GM18951 (cell line): ENCODE results near the gene C18orf63.

Source experiments
- POLR2A ChIP-seq: IDR thresholded peaks from 4 replicates; pipeline ENCODE4 v1.6.1; 2011; ENCODE audit warnings: mild to moderate bottlenecking; ENCODE audit not compliant: insufficient read length, insufficient read depth; ENCODE audit errors: extremely low read depth
- in situ Hi-C: fragments of 300-500 bp; cut with MboI; formaldehyde crosslinking; loops from one replicate; pipeline ENCODE4 v1.12.0; 2022; ENCODE audit warnings: low sequenced_read_pairs, mixed read lengths, inconsistent platforms; ENCODE audit not compliant: unreplicated experiment

C18orf63 gene

DNA sequence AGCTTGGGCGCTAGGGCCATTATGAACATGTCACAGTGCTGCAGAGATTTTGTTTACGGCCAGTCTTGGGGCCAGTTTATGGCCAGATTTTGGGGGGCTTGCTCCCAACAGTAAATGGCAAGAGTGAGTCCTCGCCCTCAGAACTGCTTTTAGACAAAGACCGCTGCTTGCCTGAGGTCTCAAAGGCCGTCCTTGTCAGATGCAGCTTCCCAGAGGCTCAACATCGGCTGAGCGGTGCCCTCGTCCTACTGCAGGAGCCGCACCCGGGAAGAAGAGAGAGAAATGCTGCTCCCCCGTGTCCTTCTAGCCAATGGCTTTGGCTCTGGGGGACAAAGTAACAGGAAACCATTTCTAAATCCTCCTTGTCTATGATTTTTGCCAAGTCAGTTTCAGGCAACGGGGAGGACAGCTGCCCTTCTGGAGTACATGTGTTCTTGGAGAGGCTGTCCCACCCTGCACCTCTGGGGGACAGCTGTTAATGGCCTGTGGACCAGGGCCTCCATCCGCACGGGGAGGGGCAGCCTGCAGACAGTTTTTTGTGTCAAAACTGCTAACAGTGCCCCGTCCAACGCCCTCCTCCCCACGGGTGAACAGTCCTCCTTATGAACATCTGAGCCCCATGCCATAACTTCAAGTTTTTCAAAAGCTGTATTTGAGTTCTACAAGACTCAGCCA, 66.1 kb downstream of the C18orf63 start:
- no peak for TF ChIP-seq POLR2A
- in situ Hi-C loops, result no loop called here

DNA sequence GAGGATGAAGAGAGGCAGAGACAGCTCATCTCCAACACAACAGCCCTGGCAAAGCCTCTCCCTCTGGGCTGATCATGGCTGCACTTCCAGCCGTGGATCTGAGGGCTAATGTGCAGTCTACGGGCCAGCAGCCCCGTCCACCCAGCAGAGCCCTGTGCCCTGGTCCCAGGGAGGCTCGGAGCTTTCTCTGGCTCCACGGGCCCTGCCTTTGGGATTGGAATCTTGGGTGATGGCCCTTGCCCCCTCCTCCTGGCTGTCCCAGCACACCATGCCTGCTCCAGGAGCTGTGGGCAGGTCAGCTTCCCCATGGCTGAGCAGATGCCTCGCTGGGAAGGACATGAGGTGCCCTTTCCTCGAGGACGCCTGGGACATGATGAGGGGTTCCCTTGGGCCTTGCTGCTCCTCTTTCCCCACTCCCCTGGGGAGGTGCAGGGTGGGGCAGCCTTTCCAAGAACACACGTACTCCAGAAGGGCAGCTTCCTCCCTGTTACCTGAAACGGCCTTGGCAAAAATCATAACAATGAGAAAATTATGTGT, 66.9 kb downstream of the C18orf63 start:
- TF ChIP-seq POLR2A, result no peak
- in situ Hi-C loops, result no loop called here

DNA sequence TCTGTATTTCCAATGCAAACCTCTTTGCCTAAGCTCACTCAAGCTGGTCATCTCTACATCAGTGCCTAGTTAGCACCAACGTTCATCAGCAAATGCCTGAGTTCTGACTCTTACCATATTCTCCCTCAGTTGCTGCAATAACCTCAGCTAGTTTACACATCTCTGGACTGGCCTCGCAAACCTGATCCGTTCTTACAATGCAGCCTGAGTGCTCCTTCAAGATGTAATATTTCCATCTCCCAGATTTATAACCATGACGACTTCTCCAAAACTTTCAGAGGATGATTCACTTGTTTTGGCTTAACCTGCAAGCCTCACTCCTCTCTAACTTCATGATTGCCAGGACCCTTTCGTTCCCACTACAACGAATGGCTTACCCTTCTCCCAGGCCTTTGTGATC, 71.7 kb downstream of the C18orf63 start:
- in situ Hi-C loops, result no loop called here
- no peak for TF ChIP-seq POLR2A

DNA sequence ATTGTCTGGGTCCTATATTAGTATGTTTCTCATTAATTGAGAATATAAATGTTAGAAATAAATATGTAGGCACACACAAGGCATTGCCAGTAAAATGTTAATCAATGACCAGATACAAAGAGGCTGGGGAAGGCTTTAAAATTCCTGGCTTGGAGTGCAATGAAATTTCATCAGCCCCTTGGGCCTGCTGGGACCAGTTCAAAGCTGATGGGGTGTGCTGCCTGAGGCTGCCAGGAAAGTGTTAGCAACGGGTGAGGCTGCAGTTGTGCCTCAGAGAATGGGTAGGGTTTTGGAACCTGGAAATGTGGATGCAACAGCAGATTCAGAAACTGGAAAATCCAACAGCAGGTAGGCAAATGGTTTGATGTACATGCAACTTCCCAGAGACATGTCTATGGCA, 72.6 kb downstream of the C18orf63 start:
- no peak for TF ChIP-seq POLR2A
- in situ Hi-C loops, result no loop called here

DNA sequence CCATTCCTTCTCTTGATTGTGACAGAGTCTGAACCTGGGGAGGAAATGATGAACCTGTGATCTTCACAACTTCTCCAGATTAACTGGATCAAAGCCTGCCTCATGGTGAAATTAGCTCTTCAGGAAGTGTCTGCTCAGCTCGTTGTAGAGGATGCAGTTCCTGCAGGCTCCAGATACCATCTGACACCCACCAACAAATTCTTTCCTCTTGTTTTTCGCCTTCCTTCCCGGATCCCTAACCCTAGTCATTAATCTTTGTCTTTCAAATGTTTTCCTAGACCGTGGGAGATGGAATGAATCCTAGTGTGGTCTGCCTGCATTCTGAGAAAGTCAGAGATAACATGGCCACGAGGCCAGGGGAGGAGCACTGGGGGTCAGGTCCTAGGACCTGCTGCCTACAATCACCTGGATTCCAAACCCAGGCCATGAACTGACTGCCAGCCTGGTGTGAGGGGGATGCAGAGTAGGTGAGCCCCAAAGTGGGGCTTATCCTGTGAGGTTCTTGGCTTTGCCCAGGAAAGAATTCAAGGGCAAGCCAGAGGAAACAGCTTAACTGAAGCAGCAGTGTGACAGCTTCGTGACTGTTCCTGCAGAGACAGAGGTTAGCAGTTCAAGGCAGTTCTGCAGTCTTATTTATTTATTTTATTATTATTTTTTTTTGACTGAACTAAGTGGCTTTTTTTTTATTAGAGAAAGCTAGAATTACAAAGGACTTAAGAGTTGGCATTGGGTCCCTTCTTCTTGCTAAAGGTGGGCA, 73.7 kb downstream of the C18orf63 start:
- TF ChIP-seq POLR2A, result no peak
- in situ Hi-C loops, result no loop called here

DNA sequence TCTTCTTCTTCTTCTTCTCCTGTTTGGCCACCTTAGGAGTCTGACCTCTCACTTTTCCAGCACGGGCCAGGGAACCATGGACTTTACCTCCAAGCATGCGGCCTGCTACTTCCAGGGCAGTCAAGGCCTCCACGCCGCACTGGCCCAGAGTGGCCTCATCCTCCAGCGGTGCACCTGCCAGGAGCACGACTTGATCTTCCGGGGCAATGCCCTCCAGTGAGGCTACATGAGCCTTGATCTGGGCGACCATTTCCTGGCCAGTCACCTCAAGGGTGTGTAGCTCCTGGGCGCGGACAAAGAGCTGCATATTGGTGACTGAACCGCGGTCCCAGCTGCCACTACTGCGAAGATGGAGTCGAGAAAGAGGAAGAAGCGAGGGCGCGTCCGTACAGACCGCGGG, 74.4 kb downstream of the C18orf63 start:
- TF ChIP-seq POLR2A, result no peak
- in situ Hi-C loops, result no loop called here

DNA sequence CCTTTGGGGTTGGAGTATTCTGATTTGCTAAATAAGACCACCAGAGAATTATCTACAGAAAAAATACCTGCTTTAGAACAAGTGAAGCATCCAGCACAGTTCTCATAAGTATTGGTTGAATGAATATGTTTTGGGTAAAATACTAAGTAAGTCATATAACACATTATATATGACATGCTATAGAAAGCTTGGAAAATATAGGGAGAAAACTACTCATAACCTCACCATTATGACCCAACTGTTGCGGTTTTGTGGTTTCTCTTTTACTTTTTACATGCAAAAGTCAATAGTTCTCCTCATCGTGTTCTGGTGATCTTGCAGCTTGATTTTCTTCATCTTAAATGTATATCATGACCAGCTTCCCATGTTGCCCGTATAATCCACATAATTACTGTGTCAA, 75.3 kb downstream of the C18orf63 start:
- no peak for TF ChIP-seq POLR2A
- in situ Hi-C loops, result no loop called here

DNA sequence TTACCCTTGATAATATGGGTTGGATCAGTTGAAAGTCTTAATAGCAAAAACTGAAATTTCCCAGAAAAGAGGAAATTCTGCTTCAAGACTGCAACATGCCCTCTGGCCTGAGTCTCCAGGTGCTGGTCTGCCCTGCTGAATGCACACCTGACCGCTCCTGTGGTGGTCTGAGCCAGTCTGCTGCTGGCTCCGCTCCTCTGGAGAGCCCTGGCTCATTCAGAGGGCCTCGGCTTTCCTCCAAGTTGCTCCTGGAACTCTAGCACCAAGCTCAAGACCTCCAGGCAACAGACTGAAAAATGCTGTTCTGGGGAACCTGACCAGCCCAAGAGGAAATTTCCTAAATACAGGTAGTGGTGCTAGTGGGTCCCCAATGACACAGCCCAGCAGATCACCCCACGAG, 76.7 kb downstream of the C18orf63 start:
- no peak for TF ChIP-seq POLR2A
- in situ Hi-C loops, result no loop called here

DNA sequence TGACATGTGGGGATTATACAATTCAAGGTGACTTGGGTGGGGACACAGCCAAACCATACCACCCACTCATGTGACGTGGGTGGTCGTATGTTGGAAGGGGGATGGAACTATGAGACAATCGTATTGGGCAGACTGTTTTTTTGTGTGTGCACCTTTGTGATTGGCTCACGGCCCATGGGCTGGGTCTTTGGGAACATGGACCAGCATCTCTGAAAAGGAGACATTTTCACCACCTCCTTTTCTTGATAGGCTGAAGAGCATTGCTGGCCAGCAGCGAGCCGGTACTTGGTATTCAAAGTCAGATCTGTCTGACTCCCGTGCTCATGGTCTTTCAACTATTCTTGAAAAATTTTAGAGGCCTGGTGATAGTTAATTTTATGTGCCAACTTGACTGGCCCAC, 79.4 kb downstream of the C18orf63 start:
- TF ChIP-seq POLR2A, result no peak
- in situ Hi-C loops, result no loop called here

DNA sequence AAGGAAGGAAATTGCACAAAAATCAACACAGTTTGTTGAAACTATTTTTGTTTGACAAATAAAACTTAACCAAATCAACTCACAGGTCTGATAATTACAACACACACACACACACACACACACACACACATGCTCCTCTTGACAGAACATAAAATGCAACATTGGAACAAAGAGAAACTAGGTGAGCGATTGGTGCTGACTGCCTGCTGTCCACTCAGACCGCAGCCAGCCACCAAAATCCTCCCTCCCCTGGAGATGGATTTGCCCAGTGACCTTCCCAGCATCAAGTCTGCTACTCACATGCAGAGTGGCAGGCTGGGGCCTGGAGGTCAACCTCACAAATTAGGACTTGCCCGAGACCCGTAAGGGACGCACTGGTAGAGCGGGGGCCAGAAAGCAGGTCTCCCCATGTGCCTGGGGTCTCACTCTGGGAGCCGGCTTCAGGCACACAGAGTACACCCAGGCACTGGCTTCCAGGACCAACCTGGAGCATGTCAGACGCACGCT, 80.1 kb downstream of the C18orf63 start:
- no peak for TF ChIP-seq POLR2A
- in situ Hi-C loops, result no loop called here

DNA sequence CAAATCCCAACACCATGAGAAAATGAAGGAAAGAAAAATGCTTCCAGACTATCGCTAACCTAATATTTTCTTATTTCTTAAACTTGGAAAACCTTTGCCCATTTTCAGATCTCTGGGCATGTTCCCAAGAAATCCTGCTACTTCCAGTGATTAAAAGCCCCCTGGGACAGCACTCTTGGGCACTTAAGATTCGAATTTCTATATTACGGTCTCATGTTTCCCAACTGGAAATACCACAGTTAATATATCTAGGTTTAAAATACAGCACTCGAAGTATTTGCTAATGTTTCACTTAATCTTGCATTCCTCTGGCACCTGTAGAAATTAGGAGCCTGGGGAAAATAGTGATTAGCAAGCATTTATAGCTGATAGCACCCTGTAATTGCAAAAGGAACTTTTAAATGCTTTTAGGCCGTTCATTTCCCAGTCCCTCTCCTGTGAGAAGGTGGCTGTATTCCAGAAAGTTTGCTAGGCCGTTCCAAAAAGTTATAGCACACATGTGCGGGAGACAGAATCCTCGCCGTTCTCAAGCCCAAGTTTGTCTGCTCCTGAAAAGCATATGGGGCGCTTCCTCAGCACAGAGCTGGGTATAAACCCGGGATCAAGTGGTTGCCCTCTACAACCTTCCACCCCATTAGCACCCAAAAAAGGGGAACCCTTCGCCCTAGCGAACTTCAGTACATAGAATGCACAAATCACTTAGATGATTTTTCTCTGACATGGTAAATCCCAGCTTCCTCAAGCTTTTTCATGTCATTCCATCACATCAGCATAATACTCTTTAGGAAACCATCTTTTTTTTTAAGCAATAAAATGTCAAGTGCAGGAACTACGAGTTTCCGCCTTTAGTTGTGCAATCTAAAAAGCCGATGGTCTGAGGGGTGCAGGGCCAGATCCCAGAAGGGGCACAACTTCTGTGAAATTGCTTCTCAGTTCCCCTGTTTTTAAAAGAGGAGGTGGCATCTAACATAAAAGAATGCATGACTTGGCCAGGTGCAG, 80.8 kb downstream of the C18orf63 start:
- TF ChIP-seq POLR2A, result no peak
- in situ Hi-C loops, result no loop called here

DNA sequence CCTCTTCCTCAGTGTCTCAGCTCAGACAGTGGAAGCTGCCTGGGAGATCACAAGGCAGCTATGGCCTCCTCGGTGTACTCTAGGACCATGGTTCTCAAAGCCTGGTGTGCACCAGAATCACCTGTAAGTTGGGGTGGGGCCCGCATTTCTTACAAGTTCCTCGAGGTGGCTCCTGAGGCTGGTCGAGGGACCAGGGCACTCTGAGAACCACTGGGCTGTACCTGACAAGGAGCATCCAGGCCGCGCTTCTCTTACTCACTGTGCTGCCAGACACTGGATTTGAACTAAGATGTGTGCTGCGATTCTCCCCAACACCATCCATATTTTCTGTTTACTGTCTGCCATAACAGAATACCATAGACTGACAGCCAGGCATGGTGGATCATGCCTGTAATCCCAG, 81.9 kb downstream of the C18orf63 start:
- TF ChIP-seq POLR2A, result no peak
- in situ Hi-C loops, result no loop called here

DNA sequence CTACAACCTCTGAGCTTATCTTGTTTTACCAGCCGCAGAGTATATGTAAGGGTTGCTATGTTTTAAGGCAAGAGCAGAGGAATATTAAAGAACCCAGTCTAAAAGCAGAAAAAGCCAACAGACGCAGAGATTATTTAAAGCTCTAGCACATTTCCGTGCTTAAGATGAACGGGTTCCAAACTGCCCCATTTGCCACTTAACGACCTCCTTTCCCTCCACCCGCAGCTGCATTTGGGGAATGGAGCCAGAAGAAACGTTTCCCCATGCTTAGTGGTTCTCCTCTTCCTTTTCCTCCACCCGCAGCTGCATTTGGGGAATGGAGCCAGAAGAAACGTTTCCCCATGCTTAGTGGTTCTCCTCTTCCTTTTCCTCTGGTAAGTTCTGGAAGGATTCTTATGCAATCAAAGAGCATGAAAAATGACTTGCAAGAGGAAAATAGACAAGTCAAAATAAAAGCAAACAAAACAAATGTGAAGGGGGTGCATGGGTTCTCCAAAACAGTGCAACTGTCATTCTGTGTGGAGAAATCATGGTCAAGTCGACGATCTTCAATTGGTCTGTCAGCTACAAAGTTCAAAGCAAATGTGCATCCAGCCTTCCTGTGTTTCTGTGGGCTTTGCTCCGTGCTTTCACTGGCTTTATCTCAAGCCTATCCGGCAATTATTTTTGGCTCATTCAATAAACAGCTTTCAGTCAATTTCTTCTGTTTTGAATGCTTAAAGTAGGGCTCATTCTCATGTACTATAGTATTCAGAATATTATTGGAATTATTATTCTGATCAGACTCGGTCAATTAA, 83.7 kb downstream of the C18orf63 start:
- TF ChIP-seq POLR2A, result no peak
- in situ Hi-C loops, result no loop called here

DNA sequence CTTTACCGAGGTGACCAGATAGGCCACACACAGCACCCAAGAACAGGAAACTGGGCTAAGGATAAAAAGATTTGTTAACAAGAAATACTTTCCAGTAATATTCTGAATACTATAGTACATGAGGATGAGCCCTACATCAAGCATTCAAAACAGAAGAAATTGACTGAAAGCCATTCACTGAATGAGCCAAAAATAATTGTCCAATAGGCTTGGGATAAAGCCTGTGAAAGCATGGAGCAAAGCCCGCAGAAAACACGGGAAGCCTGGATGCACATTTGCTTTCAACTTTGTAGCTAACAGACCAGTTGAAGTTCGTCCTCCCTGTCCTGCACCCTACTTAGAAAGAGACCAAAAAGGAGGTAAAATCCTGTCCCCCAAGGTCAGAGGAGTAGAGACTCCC, 85.2 kb downstream of the C18orf63 start:
- in situ Hi-C loops, result no loop called here
- TF ChIP-seq POLR2A, result no peak
